HG03457 (cell line): ENCODE data around the gene CORO2B.

Experiments
- ATAC-seq: cut with Tn5 transposase; IDR thresholded peaks from one replicate; pipeline ENCODE4 v1.9.1; 2021; ENCODE audit warnings: moderate number of reproducible peaks; ENCODE audit not compliant: unreplicated experiment

The CORO2B gene

GRCh38 chr15:68553994-68554720 is 24.6 kb upstream of the CORO2B start:
- no peak for ATAC-seq

- no peak for ATAC-seq
Measured at GRCh38 chr15:68554721-68555678, 23.8 kb upstream of the CORO2B start.

DNA sequence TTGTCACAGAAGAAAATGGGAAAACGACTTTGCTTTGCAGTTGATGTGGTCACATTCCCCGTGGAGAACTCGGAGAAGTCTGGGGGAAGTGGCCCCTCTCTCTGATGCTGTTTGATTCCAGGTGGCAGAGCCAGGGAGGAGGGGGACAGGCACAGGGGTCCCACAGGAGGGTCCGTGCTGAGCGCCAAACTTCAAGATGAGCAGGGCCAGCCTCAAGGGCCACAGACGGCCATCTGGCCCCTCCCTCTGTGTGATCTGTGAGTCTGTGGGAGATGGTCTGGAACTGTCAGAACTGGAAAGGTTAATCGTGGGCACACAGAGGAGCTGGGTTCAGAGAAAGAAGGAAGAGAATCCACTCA is 23.1 kb upstream of the CORO2B start:
- no peak for ATAC-seq

GRCh38 chr15:68556139-68556990 is 22.4 kb upstream of the CORO2B start:
- ATAC-seq: no peak

- no peak for ATAC-seq
Measured at GRCh38 chr15:68557469-68558317, 21.1 kb upstream of the CORO2B start.

DNA sequence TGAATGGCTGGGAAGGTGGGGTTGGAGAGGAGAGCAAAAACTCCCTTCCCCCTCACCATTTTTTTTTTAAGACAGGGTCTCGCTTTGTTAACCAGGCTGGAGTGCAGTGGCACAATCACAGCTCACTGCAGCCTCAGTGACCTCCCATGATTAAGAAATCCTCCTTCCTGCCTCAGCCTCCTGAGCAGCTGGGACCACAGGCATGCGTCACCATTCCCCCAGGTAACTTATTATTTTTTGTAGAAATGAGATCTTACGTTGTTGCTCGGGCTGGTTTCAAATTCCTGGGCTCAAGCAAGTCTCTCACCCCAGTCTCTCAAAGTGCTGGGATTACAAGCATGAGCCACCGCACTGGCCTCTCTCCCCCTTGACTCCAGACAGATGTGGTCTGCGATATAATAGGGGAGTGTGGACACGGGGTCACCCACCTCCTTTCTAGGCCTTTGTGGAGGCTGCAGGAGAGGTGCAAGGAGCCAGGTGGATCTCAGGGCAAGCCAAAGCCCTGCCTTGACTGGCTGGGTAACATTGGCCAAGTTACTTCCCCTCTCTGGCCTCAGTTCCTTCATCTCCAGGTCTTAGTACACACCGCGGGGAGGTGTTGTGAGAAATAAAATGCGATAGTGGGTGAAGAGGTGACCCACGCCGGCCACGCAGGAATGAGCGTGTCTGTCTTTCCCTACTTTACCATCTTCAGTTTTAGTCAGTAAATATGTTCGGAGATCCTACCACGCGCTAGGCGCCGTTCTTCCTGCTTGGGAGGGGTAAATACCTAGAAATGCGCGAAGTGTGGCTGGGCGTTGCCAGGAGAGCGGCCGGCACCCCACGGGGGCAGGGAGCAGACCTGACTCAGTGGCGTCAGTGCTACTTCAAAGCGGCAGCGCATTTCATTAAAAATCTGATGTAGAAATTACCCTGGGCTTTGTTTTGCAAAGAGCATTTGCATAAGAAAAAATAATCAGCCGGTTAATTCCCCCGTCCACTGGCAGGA is 20.2 kb upstream of the CORO2B start:
- no peak for ATAC-seq

DNA sequence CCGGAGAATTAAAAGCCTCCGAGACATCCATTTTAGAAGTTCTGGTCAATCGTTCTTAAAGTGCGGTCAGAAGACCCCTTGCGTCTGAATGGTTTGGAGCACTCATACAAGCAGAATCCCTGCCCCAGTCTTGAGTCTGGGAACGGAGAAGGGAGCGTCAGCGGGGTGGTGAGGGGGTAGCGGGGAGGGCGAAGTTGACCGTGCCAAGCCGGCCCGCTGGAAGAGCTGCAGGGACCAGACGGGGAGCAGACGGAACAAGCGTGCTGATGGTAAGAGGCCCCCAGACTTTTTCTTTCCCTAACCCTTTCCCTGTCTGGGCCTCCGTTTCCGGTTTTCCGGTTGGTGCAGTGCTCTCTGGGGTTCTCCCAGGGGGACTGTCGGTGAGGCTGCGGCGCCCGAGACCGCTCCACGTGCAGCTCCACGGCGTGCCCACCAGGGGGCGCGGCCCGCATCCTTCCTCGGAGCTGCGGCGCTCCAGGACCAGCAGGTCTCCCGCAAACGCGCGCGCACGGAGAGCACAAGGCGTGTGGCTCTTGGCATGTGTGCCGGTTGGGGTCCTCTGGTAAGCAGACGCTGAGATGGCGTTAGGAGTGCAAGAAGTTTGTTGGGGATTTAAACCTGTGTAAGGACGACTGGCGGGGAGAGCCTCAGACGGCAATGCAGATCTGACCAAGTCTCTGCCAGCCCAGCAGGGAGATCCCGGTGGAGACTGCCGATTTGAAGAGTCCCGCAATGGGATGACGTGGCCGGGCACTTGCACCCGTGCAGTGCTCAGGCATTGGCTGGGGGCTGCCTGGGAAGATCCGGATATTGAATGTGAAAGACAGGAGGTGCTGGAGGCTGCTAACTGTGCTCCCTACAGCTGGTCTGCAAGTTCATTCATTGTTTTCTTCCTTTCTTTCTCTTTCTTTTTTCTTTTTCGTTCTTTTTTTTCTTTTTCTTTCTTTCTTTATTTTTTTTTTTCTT is 19.2 kb upstream of the CORO2B start:
- no peak for ATAC-seq

- ATAC-seq: no peak
Measured at GRCh38 chr15:68560501-68561113, 18.2 kb upstream of the CORO2B start.

GRCh38 chr15:68561171-68561900 is 17.5 kb upstream of the CORO2B start:
- no peak for ATAC-seq

GRCh38 chr15:68561901-68562300 is 16.9 kb upstream of the CORO2B start:
- no peak for ATAC-seq

DNA sequence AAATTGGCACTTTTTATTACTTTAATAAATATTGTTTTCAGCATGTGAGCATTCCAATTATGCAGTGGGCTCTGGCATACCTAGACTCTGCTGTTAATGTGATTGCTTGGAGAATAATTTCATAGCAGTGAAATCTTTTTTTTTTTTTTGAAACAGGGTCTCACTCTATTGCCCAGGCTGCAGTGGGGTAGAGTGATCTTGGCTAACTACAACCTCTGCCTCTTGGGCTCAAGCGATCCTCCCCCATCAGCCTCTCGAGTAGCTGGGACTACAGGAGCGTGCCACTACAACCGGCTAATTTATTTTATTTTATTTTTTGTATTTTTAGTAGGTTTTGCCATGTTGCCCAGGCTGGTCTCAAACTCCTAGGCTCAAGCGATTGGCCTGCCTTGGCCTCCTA is 14.6 kb upstream of the CORO2B start:
- no peak for ATAC-seq

DNA sequence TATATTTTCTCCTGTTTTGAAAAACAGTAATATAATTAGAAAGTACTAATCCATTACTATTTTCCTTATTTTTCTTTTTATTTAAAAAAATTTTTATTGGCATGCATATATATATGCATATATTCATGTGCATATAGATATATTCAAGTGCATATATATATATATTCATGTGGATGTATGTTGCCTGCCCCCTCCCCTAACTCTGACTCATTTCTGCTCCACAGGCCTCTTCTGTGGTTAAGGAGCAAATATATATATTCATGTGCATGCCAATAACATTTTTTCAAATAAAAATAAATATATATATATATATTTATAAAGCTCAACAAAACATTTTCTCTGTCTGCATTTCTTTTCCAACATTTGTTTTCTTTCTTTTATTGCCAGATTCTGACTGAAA is 13.6 kb upstream of the CORO2B start:
- ATAC-seq: no peak

GRCh38 chr15:68565726-68566125 is 13.1 kb upstream of the CORO2B start:
- ATAC-seq: no peak

DNA sequence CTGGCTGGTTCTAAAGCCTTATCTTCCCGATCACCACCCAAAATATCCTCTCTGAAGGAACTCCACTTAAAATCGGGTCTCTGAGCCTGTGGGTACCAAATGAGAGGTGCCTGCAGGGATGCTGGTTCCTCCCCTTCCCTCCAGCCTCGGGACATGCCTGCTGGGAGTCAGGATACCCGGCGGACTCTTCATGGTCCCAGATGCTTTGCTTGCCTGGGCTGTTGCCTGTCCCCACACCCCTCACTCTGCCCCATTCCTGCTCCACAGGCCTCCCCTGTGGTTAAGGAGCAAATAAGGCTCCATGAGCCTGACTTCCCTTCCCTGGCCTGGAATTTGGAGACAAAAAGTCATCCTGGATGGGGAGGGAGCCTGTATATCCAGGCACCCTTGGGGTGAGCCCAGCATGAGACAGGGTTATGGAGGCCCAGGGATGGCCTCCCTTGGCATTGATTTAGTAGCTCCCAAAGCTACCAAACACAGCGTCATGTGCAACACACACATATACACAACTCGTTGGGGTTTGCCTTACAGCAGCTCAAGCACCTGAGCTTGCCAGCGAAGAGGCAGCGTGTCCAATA is 12.3 kb upstream of the CORO2B start:
- no peak for ATAC-seq

GRCh38 chr15:68567345-68567744 is 11.4 kb upstream of the CORO2B start:
- ATAC-seq: no peak

GRCh38 chr15:68570974-68571373 is 7.8 kb upstream of the CORO2B start:
- ATAC-seq: no peak

GRCh38 chr15:68571582-68571981 is 7.2 kb upstream of the CORO2B start:
- ATAC-seq: no peak
